GM18951 (cell line): ENCODE data around the gene SYNE2.

ENCODE experiments used
- POLR2A ChIP-seq: IDR thresholded peaks from 4 replicates; pipeline ENCODE4 v1.6.1; 2011; ENCODE audit warnings: mild to moderate bottlenecking; ENCODE audit not compliant: insufficient read length, insufficient read depth; ENCODE audit errors: extremely low read depth
- in situ Hi-C: fragments of 300-500 bp; cut with MboI; formaldehyde crosslinking; loops from one replicate; pipeline ENCODE4 v1.12.0; 2022; ENCODE audit warnings: low sequenced_read_pairs, mixed read lengths, inconsistent platforms; ENCODE audit not compliant: unreplicated experiment

Gene SYNE2

DNA sequence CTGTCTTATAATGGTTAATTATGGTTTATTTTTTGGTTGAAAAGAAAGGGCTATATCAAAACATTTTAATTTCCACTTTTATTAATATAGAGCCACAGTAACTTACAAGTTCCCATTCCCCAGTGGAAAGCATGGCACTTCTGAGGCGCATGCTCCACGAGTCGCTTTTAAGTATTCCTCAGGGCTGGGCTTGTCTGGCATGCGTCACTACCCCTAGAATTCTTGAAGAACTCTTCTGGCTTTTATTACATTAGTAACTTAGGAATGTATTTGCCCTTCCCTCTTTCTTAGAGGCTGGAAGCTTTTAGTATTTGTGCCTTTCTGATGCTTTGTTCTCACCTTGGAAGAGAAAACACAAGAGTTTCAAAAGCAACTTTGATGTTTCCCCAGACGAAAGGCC is 360.3 kb downstream of the SYNE2 start:
- in situ Hi-C loops: no loop called here

DNA sequence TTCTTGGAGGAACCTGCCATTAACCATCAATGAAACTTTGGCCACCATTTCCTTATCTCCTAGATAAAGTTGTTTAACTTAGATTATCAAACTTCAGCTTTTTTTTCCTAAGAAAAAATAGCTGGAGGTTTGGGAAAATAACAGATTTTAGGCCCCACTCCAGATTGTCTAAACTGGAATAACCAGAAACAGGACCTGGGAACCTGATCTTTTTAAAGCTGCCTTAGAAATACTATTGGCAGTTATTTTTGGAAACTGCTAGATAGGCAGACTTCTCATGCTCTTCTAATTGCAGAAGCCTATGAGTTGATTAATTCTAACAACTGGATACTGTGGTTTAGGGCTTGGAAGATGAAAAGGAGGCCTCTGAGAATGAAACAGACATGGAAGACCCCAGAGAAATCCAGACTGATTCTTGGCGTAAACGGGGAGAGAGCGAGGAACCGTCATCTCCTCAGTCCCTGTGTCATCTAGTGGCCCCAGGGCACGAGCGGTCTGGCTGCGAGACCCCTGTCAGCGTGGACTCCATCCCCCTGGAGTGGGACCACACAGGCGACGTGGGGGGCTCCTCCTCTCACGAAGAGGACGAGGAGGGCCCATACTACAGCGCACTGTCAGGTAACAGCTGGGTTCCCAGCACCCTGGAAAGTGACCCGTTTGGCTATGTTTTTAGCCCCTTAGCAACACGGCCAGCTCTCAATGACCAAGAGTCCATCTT is 361.2 kb downstream of the SYNE2 start:
- no peak for TF ChIP-seq POLR2A
- in situ Hi-C loops: no loop called here

More for the DNA sequence above, 360.3 kb downstream of the SYNE2 start:
- no peak for TF ChIP-seq POLR2A

DNA sequence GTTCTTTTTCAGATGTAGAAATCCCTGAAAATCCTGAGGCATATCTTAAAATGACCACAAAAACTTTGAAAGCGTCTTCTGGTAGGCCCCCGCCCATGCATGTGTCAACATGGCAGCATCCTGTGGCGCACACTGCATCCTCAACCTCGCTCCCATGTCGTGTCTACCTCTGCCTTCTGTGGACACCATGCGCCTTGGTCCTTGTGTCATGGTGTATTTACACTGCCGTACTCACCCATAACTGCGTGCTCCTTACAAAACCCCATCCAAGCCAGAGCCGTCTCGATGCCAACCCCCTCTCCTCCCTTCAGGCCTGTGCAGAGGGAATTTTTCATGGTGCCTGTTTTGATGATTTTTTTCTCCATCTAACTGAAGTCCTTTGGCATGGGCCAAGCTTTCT is 362.5 kb downstream of the SYNE2 start:
- in situ Hi-C loops: no loop called here
- no peak for TF ChIP-seq POLR2A

DNA sequence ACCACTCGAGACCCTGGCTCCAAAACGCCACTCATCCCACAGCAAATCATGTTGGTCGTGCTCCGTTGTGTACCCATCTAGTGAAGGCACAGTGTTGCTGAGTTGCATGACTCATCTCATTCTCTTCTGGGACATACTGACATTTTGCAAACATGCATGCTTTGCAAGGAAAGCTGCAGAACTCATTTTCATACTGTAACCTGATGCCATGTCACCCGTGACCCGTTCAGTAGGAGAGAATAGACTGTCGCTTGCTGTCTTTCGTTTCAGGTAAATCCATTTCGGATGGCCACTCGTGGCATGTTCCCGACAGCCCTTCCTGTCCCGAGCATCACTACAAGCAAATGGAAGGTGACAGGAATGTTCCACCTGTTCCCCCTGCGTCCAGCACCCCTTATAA is 363.2 kb downstream of the SYNE2 start:
- in situ Hi-C loops: no loop called here
- TF ChIP-seq POLR2A: no peak

DNA sequence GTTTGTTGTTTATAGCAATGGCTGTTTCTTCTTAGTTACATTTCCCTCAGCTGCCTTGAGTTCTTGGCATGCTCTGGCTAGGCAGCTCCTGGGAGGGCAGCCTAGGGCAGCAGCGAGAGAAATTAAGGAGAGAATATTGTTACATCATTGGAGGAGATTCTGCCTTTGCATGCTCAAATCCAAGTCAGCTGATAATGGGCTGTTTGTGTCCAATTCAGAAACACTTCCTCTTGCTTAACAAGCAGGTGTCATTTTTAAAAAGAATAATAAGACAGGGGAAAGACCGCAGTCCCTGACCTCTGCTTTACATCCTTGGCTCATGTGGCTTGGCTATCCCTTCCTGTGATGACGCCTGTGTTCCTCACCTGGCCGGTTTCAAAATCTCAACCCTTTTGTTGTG is 364.5 kb downstream of the SYNE2 start:
- in situ Hi-C loops: no loop called here
- no peak for TF ChIP-seq POLR2A

DNA sequence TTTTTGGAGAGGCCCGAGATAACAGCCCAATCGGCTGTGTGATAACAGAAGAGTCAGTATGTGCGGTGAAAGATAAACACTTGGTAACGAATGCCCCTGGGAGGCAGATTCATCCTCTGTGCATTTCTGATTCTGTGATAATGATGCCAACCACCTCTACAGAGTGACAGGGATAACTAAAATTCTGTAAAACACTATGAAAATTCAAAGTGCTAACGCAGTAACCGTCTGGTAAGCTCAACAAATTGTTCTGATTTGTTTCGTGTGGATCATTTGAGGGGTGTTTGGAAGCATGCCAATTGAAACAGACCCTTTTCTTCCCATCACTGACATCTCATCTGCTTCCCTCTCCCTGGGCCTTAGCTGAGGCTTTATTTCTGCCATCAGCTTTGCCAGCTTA is 365.0 kb downstream of the SYNE2 start:
- in situ Hi-C loops: no loop called here
- TF ChIP-seq POLR2A: no peak

DNA sequence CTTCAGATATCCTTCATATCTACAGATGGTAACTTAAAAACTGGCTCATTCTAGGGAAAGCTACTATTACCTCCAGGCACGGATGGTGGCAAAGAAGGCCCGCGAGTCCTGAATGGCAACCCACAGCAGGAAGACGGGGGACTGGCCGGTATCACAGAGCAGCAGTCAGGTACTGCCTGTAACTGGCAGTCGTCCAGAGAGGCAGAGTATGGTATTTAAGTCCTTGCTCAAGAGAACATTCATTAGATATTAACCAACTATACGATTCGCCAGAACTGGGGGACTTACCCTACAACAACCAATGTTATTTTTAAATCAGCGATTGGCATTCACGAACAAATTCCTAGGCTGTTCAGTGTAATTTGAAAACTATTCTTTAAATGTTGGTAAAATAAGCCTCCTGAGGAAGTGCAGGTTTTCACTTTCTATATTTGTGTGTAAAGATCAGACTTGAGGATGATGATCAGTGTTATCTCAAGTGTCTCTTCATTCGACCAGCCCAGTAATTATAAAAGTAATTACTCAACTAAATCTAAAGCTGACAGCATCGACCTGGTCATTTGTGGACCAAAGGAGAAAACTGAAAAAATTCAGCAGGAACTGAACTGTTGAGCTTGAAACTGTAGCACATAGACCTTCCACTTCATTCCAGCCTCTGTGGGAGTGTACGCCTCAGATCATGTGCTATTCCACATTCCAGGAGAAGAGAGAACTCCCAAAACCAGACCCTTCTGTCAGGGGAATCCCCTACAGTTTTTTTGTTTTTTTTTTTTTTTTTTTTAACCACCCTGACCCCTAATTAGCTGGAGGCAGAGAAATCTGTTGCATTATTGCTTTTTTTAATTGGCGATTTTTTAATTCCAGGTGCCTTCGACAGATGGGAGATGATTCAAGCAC is 365.8 kb downstream of the SYNE2 start:
- in situ Hi-C loops: no loop called here
- no peak for TF ChIP-seq POLR2A

DNA sequence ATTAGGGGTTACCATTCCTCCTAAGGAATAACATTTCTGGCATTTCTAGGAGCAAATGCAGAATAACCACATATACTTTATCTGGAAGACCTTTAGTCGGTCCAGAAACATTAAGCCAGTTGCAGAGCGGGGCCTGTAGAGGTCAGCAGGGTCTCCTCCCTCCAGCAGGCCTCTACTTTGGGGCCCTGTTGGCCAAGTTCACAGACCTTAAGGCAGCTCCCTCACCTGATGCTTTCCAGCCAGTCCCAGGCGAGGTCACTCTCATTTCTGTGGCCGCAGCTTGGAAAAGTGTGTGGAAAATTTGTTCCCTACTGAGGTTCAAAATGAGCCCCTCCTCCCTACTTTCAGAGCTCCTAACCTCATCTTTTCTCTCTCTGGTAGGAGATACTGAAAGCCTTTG is 367.3 kb downstream of the SYNE2 start:
- in situ Hi-C loops: no loop called here
- no peak for TF ChIP-seq POLR2A

DNA sequence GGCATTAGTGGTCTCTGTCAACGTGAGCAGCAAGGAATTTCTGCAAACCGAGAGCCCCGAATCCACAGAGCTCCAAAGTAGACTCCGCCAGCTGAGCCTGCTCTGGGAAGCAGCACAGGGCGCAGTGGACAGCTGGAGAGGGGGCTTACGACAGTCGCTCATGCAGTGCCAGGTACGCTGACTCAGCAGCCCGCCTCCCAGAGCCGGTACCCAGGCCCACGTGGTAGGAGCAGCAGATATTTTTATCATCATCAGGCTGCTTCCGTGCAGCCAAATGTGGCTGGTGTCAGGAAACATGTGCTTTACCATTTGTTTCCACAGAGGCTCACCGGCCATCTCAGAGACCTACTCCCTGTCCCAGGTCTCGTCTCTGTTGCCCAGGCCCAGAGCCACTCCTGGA is 367.7 kb downstream of the SYNE2 start:
- no peak for TF ChIP-seq POLR2A
- in situ Hi-C loops: no loop called here

DNA sequence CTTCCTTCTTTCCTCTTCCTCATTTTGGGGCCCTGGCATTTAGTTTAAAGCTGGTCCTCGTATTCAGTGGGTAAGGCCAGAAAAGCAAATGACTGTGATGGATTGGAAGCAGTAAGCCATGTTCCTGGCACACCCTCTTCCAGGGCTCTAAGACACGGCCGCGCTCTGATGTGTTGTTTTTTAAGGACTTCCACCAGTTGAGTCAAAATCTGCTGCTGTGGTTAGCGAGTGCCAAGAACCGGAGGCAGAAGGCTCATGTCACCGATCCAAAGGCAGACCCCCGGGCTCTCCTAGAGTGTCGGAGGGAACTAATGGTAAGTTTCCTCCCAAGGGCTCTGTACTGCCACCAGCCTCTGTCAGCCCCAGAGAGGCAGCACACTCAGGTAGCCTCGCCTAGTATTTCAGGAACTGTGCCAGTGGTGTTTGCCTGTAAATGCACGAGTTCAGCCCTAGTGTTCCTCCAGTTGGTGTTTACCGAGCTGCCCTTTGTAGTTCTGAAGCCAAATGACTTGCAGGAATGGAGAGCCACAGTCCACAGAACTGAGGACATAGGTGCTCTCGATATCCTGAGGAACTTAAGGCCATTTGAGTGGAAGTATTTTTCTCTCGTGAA is 368.7 kb downstream of the SYNE2 start:
- no peak for TF ChIP-seq POLR2A
- in situ Hi-C loops: no loop called here

DNA sequence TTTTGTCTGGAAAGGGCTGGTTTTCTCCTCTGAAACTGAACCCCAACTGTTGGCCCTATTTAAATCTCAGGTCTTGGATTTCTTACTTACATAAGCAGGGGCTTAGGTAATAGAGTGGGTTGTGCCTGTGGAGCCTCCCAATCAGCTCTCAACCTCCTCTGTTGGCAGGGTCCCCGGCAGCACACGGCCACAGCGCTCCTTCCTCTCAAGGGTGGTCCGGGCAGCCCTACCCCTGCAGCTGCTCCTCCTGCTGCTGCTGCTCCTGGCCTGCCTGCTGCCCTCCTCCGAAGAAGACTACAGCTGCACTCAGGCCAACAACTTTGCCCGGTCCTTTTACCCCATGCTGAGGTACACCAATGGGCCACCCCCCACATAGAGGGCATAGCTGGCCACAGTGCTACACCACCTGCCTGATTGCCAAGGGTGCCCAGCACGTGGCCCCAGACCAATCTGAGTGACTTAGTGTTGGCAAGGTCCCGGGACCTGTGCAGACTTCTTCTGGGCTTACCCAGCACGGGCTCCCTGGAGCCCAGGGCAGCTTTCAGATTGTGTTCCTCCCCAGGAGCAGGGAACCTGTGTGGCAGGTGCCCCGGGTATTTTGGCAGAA is 372.4 kb downstream of the SYNE2 start:
- in situ Hi-C loops: no loop called here
- no peak for TF ChIP-seq POLR2A

DNA sequence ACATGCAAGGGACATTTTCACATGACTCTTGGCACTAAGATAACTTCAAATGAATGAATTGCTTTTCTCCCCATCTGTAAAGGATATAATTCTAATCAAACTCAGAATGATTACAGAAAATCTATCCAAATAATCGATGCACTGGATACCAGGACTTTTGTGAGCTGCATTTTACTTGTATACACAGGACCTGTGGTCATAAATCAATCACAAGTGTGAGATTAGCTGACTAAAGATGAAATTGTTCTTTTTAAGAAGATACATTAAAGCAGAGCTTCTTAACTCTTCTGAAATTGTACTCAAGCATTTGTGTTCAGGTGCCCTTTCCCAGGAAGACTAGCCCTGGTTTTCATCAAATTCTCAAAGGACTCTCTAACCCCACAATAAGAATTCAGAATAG is 375.1 kb downstream of the SYNE2 start:
- no peak for TF ChIP-seq POLR2A
- in situ Hi-C loops: no loop called here

DNA sequence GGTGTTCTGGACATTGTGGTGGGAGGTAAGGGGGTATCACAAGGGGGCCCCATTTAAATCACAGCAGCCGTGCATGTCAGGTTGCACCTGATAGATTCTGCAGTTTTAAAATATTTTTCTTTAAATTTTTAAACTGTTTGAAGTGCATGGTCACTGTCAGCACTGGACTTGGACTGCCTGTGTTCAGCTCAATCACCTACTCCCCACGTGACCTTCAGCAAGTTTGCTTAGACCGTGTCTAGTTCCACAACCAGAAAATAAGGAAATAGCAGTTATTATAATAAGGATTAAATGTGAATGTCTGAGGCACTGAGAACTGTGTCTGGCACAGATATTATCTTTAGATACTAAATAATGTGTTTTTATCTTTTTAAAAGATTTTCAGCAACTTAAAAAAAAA is 376.7 kb downstream of the SYNE2 start:
- in situ Hi-C loops: no loop called here
- no peak for TF ChIP-seq POLR2A
